Suprapubic skin (tissue), 4 donors: ENCODE results near the gene PCNX2.

Experiments
- CTCF ChIP-seq, 2 donors: fragments of 200-600 bp in 1 of 2; fragments of 450-650 bp in 1 of 2; sonication (generic) in 1 of 2; IDR thresholded peaks; one replicate each; pipeline ENCODE4 v1.5.1; 2016 to 2019; ENCODE audit warnings: antibody characterized with exemption in 2 of 2, mild to moderate bottlenecking in 1 of 2, moderate library complexity in 1 of 2
- POLR2A ChIP-seq, 2 donors: fragments of 450-650 bp; IDR thresholded peaks; one replicate each; pipeline ENCODE4 v1.6.1; 2017; ENCODE audit warnings: antibody characterized with exemption in 2 of 2, mild to moderate bottlenecking in 2 of 2, moderate library complexity in 2 of 2
- POLR2AphosphoS5 ChIP-seq, 3 donors: sonication (generic); formaldehyde crosslinking; IDR thresholded peaks; one replicate each; pipeline ENCODE4 v1.6.1; 2017; ENCODE audit warnings: antibody characterized with exemption in 3 of 3

GRCh38 chr1:233188061-233188460, 107.5 kb downstream of the PCNX2 start:
- TF ChIP-seq CTCF (IDR thresholded peaks at IDR 0.05) (no peak), POLR2A (IDR thresholded peaks at IDR 0.05) (no peak), POLR2AphosphoS5 (IDR thresholded peaks at IDR 0.05) (no peak)
